SK-N-MC (cell line): Measurements from ENCODE around the gene FXYD3.

Experiments used
- EZH2 ChIP-seq: fragments of 200-600 bp; sonication (generic); IDR thresholded peaks from one replicate; pipeline ENCODE4 v1.6.1; 2017; ENCODE audit warnings: antibody characterized with exemption
- FOXP2 ChIP-seq: optimal IDR thresholded peaks from 2 replicates; pipeline ENCODE3; 2011; ENCODE audit warnings: mild to moderate bottlenecking, moderate library complexity; ENCODE audit not compliant: insufficient read depth; ENCODE audit errors: extremely low read length, control extremely low read depth
- POLR2AphosphoS5 ChIP-seq: IDR thresholded peaks from 2 replicates; pipeline ENCODE4 v1.6.1; 2012; ENCODE audit warnings: mild to moderate bottlenecking, low read depth, low read length, borderline replicate concordance

DNA sequence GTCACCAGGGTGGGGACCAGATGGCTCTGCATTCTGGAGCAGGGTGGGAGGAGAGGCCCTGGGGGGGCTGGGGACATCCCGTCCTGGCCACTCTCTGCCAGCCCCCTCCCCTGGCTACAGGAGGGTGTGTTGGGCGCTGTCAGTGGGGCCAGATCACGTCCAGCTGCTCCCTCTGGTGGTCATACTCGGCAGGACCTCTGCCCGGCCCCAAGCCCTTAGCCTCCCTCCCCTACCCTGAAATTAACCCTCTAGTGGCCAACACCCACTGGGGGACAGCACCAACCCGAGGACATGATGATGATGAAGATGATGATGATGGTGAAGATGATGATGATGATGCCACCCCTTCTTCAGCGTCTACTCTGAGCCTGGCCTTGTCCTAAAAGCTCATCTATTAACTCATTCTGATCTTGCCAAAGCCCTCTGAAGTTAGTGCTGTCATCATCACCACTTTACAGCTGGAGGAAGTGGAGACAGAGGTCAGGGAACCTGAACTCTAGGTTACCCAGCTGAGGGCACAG is 19.8 kb downstream of the FXYD3 start:
- no peak for TF ChIP-seq POLR2AphosphoS5
- no peak for TF ChIP-seq EZH2
- TF ChIP-seq FOXP2 = no peak
